GM19099 (cell line): Measurements from ENCODE around the gene SPEM2.

Experiments
- POLR2A ChIP-seq: IDR thresholded peaks from 3 replicates; pipeline ENCODE4 v1.6.1; 2011; ENCODE audit warnings: low read depth; ENCODE audit not compliant: insufficient read length; ENCODE audit errors: extremely low read depth

SPEM2 gene

GRCh38 chr17:7408252-7408727 lies 17.1 kb upstream of the SPEM2 start:
- no peak for TF ChIP-seq POLR2A

- no peak for TF ChIP-seq POLR2A
Observed at GRCh38 chr17:7408863-7409262, 16.6 kb upstream of the SPEM2 start.

GRCh38 chr17:7409716-7410115 lies 15.7 kb upstream of the SPEM2 start:
- TF ChIP-seq POLR2A, result no peak

- TF ChIP-seq POLR2A, result no peak
Observed at GRCh38 chr17:7410634-7411426, 14.6 kb upstream of the SPEM2 start.

- no peak for TF ChIP-seq POLR2A
Observed at GRCh38 chr17:7411427-7411750, 14.0 kb upstream of the SPEM2 start.

GRCh38 chr17:7413346-7413985 lies 11.9 kb upstream of the SPEM2 start:
- TF ChIP-seq POLR2A, result no peak

GRCh38 chr17:7414837-7415236 lies 10.6 kb upstream of the SPEM2 start:
- no peak for TF ChIP-seq POLR2A

- TF ChIP-seq POLR2A, result no peak
Observed at GRCh38 chr17:7415784-7416183, 9.6 kb upstream of the SPEM2 start.

GRCh38 chr17:7416323-7416722 lies 9.1 kb upstream of the SPEM2 start:
- no peak for TF ChIP-seq POLR2A

- no peak for TF ChIP-seq POLR2A
Observed at GRCh38 chr17:7417056-7417655, 8.3 kb upstream of the SPEM2 start.

GRCh38 chr17:7418472-7419152 lies 6.8 kb upstream of the SPEM2 start:
- no peak for TF ChIP-seq POLR2A

- TF ChIP-seq POLR2A, result no peak
Observed at GRCh38 chr17:7419819-7420610, 5.4 kb upstream of the SPEM2 start, which contains the start of gene SPEM1. TSS of gene SPEM1 (plus strand) at chr17:7420324. CDS start at chr17:7420385, 61 bp downstream.

GRCh38 chr17:7421186-7421585 lies 4.2 kb upstream of the SPEM2 start:
- no peak for TF ChIP-seq POLR2A

GRCh38 chr17:7423679-7424078 lies 1.7 kb upstream of the SPEM2 start:
- TF ChIP-seq POLR2A, result no peak

GRCh38 chr17:7425756-7426155 lies 340 bp downstream of the SPEM2 start:
- TF ChIP-seq POLR2A, result no peak
